GM19238 (cell line): ENCODE measurements around the gene RPS21.
"Not testable (repeated sequence)": the region's sequence is repeated elsewhere in the genome, so short reads cannot be mapped to it uniquely, and the experiment has no call there.

ENCODE experiments used
- DNase-seq: peaks from one replicate; pipeline ENCODE4 v3.0.0; 2011; ENCODE audit warnings: low spot score; ENCODE audit not compliant: insufficient read length

RPS21 gene

DNA sequence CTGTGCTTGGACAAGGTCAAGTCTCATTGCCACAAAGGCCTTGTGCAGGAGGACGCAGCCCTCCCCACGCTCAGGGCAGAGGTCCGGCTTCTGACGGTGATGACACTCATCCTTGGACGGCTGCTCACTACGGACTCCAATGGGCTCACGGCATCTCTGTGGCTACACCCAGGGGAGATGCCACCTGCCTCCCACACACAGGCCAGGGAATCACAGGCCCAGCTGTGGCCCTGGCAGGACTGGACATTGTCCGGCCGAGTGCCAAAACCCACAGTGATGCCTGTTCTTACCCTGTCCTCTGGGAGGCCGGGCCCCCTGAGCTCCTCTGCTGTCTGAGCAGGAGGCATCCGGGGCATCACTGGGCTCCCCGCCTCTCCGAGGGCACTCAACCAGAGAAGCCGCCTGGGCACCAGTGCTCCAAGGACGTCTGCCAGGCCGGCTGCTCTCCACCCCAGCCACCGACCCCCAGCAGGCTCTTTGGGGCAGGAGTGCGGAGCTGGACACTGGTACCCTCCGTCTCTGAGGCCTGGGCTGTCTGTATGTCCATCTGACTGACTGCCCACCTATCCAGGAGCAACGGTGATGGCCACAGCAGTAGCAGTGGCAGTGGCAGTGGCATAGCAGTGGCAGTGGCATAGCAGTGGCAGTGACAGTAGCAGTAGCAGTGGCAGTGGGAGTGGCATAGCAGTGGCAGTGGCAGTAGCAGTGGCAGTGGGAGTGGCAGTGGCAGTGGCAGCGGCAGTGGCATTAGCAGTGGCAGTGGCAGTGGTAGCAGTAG lies 38.6 kb downstream of the RPS21 start:
- DNase-seq = no peak

DNA sequence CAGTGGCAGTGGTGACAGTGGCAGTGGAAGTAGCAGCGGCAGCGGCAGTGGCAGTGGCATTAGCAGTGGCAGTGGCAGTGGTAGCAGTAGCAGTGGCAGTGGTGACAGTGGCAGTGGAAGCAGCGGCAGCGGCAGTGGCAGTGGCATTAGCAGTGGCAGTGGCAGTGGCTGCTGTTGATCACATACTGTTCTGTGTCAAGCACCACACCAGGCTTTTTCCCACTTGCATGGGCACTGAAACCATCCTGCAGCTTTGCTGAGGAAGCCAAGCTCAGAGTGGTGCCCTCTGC lies 39.1 kb downstream of the RPS21 start:
- DNase-seq = not testable (repeated sequence)

DNA sequence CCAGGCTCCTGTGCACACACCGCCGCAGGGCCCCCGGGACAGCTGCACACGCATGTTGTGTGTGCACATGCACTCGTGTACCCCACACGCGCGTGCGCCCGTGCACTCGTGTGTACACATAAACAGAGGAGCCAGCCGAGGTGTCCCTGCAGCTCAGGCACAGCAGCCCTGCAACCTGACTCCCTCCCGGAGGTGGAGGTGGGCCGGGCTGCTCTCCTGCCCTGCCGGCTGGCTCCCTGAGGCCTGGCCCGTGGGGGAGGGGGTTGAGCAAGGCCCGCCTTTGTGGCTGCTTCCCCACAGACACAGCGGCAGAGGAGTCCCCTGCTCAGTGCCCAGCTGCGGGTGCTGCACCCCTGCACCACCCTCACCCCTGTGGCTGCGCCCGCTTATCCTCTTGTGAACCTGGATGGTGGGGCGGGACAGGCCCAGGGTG lies 39.8 kb downstream of the RPS21 start:
- no peak for DNase-seq

DNA sequence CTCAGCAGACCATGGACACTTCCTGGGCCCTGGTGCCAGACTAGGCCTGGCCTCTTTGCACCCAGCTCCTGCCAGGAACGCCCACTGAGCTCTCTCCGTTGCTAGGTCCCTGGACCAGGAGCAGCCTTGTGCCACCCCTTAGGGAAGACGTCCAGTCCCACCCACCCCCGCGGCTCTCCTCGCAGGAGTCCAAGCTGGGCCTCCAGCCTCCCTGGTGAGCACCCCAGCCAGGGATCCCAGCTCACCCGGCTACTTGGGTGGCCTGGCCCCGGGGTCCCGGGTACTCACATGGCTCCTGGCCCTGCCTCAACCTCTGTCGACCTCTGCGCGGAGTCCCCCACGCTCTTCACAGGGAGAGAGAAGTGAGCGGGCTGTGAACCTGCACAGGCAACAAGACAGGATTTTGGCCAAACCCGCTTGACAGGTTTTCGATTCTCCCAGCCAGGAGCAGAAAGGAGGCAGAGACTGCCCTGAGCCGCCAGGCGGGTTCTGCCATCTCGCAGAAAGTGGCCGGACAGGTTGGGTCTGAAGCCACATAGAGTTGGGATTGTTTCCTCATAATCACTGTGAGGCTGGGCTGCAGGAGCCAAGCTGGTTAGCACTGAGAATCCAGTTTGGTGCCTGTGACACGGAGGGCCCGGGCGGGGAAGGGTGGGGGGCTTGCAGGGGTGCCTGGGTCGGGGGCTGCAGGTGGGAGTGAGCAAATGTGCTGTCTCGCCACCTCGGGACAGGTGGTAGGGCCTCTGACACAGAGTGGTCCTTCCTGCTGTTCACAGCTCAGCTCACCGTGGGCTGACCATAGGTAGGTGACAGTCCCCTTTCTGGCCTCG lies 40.5 kb downstream of the RPS21 start, which contains the start of gene RBBP8NL:
RBBP8NL (minus strand) TSS at position 368 of the 830 bp plus-strand sequence. CDS start 7,892 bp downstream, outside the sequence.
- DNase-seq = no peak

DNA sequence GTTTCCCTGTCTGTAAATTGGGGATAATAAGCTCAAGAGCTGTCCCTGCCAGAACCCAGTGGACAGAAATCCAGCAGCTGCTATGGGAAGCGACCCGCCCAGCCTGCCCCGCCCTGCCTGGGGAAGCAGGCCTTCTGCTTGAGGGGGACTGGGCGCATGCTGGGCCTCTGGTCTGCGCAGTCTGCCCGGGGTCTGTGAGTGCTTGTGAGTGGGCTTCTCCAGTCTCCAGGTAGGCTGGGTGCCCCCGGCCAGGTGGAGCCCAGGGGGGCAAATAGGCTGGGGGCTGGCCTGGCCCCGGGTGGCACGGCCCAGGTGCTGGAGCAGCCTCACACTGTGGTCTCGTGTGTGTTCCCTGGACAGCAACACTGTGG lies 41.1 kb downstream of the RPS21 start:
- DNase-seq = no peak

DNA sequence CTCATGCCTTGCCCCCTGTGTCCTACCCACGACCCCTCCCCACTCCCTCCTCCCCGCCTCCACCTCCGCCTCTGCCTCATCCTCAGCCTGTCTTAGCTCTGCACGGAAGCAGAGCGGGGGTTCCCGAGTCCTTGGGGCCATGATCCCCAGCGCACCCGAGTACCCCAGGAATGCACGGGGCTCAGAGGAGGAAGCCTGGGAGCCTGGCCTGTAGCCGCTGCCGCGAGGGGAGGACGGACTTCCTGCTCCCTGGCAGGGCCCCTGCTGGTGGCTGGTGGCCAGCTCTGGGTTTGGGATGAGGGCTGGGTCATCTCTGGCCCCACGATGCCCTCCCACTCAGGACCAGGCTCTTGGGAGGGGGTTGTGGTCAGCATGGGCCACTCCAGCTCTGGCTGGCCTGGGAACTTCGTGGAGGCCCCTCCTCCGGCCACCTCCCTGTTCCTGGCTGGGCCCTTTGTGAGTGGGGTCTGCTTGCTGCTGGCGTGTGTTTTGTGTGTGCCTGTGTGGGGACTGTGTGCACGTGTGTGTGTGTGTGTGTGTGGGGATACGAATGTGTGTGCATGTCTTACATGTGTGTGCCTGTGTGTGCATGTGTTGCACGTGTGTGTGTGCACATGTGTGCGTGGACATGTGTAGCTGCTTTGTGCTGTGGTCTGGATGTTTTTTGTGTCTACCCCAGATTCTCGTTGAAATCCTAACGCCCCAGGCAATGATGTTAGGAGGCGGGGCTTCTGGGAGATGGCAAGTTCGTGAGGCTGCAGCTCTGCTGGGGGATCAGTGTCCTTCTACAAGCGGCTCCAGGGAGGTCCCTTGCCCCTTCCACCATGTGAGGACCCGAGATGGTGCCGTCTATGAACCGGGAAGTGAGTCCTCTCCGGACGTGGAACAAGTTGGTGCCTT lies 41.7 kb downstream of the RPS21 start:
- DNase-seq = no peak

DNA sequence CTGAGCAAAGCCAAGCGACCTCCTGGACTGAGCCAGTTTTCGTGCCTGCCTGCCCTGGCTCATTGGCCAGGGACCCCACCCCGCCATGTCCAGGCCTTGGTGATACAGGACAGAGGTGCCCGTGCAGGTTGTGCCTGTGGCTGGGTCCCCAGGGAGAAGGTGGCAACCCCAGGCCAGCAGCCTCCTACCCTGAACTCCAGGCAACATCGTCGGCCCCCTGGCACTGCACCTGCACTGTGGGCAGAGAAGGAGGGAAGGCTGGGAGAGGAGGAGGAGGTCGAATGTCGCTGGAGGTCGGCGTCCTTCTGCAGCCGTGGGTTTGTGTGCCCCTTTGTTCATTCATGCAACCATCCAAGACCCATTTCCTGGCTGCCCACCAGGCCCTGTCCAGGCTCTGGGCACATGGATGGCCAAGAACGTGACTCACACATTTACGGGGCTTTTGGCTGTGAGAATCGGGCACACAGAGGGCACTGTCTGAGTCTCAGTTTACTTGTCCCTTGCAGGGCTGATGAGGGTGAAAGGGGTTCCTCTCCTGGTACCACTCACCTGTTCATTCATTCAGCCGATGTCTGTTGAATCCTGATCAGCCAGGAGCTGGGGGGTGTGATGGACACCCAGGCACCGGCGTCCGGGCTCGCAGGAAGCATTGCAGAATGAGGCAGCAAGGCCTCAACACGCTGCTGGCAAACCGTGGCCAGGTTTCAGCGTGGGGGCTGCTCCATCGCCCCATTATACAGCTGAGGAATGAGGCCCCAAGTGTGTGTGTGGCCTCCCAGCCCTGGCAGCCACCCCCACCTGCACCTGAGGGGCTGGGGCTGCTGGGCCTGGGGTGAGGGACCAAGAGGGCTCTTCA lies 42.8 kb downstream of the RPS21 start:
- DNase-seq = no peak

DNA sequence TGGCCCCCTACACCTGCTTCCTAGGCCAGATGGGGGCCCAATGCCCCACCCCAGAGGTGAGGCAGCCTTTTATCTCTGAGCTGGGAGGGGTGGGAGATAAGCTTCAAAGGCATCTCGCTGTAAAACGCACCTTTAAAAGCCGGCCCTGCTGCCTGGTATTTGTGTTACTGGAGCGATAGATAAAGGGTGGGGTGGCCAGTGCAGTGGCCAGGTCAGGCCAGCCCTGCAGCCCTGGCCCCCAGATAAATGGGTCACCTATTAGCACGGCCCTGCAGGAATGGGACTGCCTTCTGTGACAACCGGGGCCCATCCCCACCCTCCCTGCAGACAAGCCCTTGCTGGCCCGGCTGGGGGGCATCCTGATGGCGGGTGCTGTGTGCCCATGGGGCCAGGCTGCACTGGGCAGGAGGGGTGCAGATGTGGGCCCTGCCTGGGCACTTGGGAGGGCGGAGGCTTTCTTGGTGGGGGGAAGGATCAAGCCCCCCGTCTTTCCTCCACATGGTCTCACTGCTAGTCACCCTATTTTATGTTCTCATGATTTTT lies 43.5 kb downstream of the RPS21 start:
- no peak for DNase-seq

DNA sequence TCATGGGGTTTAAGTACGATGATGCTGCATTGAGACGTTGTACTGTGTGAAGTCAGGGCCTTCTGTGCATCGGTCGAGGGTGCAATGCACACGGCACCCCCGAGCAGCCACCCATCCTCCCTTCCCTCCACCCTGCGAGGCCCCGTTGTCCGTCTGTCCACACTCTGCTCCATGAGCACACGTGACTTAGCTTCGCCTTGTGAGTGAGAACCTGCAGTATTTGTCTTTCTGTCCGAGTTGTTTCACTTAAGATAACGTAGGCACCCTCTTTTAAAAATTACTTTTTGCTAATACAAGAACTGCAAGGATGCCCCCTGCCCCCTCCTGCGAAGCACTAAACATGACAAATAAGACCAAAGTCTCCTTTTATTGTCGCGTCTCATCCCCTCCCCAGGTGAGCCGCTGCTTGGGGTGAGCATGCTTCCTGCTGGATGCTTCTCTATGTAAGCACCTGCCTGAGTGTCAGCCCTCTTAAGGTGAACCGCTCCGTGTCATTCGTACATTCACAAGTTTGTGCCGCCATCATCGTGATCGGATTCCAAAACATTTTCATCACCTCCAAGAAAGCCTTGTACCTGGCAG lies 44.1 kb downstream of the RPS21 start:
- DNase-seq = no peak

DNA sequence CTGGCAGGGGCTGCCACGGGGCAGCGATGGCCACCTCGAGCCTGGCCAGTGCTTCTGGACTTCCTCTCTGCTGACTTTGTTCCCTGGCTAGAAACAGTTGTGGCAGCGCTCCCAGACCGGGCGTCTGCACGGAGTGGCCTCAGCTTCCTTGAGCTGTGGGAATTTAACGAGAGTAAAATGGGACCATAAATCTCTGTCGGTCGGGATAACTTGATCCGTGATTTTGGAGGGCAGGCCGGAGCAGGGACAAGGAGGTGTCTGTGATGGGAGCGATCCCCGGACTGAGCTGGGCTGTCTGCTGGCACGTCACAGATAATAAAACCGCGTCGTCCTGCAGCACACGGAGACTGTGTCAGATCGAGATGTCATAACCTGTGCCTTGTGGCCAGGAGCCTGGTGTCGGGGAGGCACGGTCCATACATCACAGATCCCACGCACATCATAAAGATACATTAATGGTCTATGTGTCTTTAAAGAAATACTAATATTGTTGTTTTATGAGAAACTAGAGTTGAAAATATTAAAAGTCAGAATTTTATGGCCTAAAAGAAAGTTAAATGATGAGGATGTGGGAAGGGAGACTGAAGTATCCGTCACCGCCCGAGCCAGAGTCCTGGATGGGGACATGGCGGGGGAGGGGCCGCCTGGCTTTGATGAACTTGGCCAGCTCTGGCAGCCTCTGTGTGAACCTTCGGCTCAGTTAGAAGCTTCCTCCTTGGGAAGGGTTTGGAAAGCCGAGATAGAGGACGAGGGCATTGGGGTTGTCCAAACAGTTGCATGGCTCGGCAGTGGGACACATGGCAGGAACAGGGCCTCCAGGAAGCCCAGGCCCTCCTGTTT lies 47.0 kb downstream of the RPS21 start:
- no peak for DNase-seq

DNA sequence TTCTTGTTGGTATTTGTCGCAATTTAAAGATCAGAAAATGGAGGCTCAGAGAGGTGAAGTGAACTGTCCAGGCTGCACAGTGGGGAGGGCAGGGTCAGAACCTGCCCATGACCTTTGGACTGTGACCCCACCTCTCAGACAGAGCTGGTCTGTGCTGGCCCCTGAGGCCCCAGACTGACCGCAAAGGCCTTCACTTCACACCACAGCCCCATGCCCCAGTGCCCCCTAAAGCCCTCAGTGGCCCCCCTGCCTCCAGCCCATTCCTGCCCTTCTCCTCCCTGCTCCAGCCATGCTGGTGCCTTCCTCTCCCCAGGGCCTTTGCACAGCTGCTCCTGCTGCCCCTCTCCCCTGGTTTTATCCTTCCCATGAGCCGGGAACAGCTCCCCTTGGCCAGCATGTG lies 49.8 kb downstream of the RPS21 start:
- DNase-seq = no peak

DNA sequence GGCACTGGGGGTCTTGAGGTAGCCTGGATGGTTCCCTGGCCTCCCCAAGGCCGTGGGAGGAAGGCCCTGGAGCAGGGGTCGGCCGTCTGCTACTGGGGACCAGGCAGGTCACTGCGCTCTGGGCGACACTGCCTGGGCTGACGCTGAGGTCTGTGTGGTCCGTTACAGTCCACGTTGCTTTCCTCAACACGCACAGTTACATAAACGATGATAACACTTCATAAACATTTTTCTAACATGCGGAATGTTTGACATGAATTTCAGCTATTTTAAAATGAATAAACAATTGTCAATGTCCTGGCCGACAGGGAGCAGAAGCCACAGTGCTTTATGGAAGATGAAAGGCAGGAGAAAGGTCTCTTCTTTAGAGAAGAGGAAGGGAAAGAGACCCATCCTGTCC lies 50.6 kb downstream of the RPS21 start:
- DNase-seq = no peak

DNA sequence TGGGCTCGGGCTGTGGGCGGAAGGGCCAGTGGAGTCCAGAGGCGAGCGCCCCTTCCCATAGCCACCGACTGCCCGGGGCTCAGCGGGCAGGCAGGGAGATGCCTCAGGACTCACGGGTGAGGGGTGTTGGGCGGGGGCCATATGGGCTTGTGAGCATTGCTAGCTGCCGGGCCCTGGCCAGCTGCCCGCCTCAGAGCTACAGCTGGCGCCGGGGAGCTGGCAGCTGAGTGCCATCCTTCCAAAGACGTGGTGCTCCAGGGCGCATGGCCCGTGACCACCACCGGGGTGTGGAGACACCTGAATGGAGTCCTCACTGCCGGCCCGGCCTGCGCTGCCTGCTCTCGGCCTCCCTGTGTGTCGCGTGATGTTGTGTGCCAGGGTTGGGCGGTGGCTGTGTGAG lies 51.0 kb downstream of the RPS21 start:
- no peak for DNase-seq
